Right atrium auricular region (tissue), 2 donors: Measurements from ENCODE around the gene PPP1R18. TPM values are rescaled to one million over a fixed set of nuclear protein-coding genes. Genes with fewer than 3 reads are reported as not detected.

ENCODE experiments used
- DNase-seq: peaks from one replicate; pipeline ENCODE4 v3.0.0-alpha.2; 2019; ENCODE audit warnings: low spot score
- H3K27ac ChIP-seq, 2 donors: fragments of 200-600 bp; sonication (generic); 1 replicate in 1 of 2; 2 replicates in 1 of 2; pipeline ENCODE4 v1.5.1; 2016 to 2019
- H3K27me3 ChIP-seq, 2 donors: fragments of 200-600 bp; sonication (generic); one replicate each; pipeline versions ENCODE4 v1.5.1 to v1.6.0; 2017 to 2019
- H3K36me3 ChIP-seq: fragments of 200-600 bp; sonication (generic); one replicate; pipeline ENCODE4 v1.5.1; 2016
- H3K4me1 ChIP-seq, 2 donors: fragments of 200-600 bp; sonication (generic); one replicate each; pipeline versions ENCODE4 v1.5.1 to v1.6.0; 2017 to 2019
- H3K4me3 ChIP-seq, 2 donors: fragments of 200-600 bp; sonication (generic); 1 replicate in 1 of 2; 2 replicates in 1 of 2; pipeline ENCODE4 v1.5.1; 2017 to 2019; ENCODE audit warnings: mild to moderate bottlenecking in 1 of 2, moderate library complexity in 1 of 2
- H3K9me3 ChIP-seq, 2 donors: fragments of 200-600 bp; sonication (generic); one replicate each; pipeline ENCODE4 v1.5.1; 2019
- total RNA-seq, 2 donors: library from RNA; depleted of rRNA; stranded (reverse); fragments of >200 nt; gene quantifications; one replicate each; pipeline ENCODE4 v1.1.0, GENCODE V29; 2016
- TF ChIP-seq, protein P1 (sequence below), 2 donors: fragments of 200-600 bp; sonication (generic); IDR thresholded peaks; one replicate each; pipeline ENCODE4 v1.5.1; 2019; ENCODE audit warnings: antibody characterized with exemption in 2 of 2

PPP1R18 gene
- total RNA-seq, 2 donors from 2014 or later, result 17.5 to 33.2 TPM

DNA sequence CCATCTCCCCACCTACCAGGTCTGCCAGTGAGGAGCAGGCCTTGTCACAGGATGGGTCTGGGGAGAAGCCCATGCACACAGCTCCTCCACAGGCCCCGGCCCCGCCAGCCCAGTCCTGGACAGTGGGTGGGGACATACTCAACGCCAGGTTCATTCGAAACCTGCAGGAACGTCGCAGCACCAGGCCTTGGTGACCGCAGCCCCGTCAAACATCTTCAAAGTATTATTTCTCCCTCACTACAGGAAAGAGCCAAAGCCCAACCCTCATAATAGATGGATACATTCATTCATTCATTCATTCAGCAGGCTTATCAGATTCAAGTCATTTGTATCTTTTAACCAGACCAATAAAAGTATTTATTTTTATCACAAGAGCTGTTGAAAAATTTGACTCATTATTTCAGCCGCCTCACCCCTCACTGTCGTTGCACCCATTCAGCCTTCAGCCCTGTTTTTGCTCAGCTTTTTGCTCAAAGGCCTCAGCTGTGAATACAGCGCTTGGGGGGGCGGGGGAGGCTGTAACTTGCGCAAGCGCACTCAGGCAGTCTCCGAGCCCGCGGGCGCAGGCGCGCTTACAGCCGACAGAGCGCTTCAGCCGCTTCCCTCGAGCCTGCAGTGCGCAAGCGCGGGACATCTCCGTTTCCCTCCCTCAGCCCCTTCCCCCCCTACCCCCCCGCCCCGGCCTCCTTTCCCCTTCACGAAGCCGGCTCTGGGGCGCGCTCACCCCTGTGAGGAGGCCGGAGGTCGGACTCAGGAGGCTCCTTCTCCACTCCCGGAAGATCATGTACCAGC, 39.8 kb downstream of the PPP1R18 start, which contains the start of gene C6orf136:
C6orf136 (plus strand) TSS at position 684 of the 792 bp plus-strand sequence; CDS start at position 783, 99 bp downstream.
- H3K4me1 ChIP-seq, result peaks cover 0 to 19% of the 10 kb centered on the region in 2 donors
- peak within 1 kb of the TSS; percentile 96 to 99 for H3K27ac ChIP-seq
- DNase-seq, result peak; percentile 90
- TF ChIP-seq, protein P1, sequence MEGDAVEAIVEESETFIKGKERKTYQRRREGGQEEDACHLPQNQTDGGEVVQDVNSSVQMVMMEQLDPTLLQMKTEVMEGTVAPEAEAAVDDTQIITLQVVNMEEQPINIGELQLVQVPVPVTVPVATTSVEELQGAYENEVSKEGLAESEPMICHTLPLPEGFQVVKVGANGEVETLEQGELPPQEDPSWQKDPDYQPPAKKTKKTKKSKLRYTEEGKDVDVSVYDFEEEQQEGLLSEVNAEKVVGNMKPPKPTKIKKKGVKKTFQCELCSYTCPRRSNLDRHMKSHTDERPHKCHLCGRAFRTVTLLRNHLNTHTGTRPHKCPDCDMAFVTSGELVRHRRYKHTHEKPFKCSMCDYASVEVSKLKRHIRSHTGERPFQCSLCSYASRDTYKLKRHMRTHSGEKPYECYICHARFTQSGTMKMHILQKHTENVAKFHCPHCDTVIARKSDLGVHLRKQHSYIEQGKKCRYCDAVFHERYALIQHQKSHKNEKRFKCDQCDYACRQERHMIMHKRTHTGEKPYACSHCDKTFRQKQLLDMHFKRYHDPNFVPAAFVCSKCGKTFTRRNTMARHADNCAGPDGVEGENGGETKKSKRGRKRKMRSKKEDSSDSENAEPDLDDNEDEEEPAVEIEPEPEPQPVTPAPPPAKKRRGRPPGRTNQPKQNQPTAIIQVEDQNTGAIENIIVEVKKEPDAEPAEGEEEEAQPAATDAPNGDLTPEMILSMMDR (IDR thresholded peaks at IDR 0.05), result no peak
- H3K27me3 ChIP-seq, result no peaks in the 10 kb centered on the region
- H3K9me3 ChIP-seq, result no peaks in the 10 kb centered on the region
- H3K4me3 ChIP-seq, result peak within 1 kb of the TSS; percentile 97 to 100
- peaks cover 9% of the 10 kb centered on the region for H3K36me3 ChIP-seq

DNA sequence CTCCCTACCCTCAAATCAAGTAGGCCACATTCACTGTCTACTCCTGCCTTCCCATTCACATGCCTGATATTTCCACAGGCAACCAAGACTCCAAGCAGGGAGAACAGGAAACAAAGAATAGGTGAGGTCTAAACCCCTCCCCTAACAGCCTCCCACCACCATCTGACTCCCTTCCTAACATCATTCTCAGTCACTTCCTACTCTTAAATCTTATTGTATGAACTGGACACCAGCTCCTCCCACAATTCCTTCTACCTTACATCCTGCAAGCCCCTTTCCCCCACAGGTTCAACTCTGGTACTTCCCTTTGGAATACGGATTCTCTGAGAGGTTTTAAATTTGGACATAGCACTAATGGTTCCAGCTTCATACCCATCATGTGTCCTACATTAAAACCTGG, 40.5 kb downstream of the PPP1R18 start:
- H3K27ac ChIP-seq, result no peak overlapping the region
- no peaks in the 10 kb centered on the region for H3K27me3 ChIP-seq
- peaks cover 3% of the 10 kb centered on the region for H3K36me3 ChIP-seq
- no peaks in the 10 kb centered on the region for H3K9me3 ChIP-seq
- no peak for DNase-seq
- TF ChIP-seq, protein P1 (IDR thresholded peaks at IDR 0.05), result no peak
- H3K4me1 ChIP-seq, result peaks cover 0 to 19% of the 10 kb centered on the region in 2 donors
- no peak overlapping the region for H3K4me3 ChIP-seq

DNA sequence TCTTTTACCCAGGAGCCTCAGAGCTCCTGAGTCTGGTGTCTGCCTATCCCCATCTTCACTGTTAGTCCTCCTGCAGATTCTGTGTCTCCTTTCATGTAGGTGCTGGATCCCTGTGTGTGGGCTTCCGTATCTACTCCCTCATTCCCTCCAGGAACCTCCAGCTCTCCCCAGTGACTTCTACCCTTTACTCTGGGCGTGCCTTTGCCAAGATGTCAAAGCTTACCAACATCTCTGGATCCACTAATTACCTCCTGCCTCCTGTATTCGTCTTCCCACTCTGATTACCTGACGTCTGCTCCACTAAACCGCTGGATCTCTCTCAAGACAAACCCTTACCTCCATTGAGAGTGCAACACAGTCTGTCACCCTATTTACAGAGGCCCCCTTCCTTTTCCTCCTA, 41.7 kb downstream of the PPP1R18 start:
- TF ChIP-seq, protein P1 (IDR thresholded peaks at IDR 0.05), result no peak
- no peak for DNase-seq
- no peaks in the 10 kb centered on the region for H3K27me3 ChIP-seq
- H3K4me1 ChIP-seq, result peaks cover 0 to 19% of the 10 kb centered on the region in 2 donors
- no peaks in the 10 kb centered on the region for H3K9me3 ChIP-seq
- H3K36me3 ChIP-seq, result peaks cover 6% of the 10 kb centered on the region
- no peak overlapping the region for H3K4me3 ChIP-seq
- H3K27ac ChIP-seq, result no peak overlapping the region

DNA sequence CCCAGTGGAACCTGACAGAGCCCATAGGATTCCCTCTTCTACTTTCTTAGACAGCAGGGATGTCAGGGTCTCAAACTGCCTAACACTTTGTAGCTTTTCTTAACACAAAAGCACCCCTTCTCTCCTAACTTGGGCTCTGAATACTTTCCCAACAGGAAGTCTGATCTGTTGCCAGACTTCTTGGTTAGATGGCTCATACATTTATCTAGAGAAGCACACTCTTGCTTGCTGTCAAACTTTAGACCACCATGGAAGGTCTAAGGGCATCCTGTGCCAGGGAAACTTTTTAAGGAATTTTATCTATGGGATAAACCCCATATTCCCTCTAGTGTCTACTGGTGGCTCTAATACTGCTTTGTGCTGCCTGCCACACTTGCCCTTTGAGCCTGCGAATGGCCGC, 42.8 kb downstream of the PPP1R18 start:
- H3K27me3 ChIP-seq, result no peaks in the 10 kb centered on the region
- H3K4me3 ChIP-seq, result no peak overlapping the region
- no peak for DNase-seq
- peaks cover 8% of the 10 kb centered on the region for H3K36me3 ChIP-seq
- TF ChIP-seq, protein P1 (IDR thresholded peaks at IDR 0.05), result no peak
- no peaks in the 10 kb centered on the region for H3K9me3 ChIP-seq
- peaks cover 0 to 16% of the 10 kb centered on the region in 2 donors for H3K4me1 ChIP-seq
- H3K27ac ChIP-seq, result no peak overlapping the region

DNA sequence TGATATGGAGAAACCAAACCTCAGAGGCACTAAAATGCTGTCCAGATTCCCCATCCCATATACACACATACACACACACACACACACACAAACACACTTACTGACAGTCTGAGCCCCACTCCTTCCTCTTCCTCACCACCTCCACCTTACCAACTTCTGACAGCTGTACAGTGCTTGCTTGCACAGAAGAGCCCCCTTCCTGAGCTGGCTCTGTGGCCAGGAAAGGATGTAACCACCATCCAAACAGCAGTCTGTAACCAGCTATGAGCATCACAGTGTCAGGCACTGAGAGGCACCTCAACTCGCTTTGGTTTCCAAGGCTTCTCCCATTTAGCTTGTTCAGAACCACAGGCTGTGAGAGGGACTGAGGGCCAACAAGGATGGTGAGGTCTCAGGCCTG, 45.4 kb downstream of the PPP1R18 start:
- no peaks in the 10 kb centered on the region for H3K27me3 ChIP-seq
- H3K36me3 ChIP-seq, result peaks cover 8% of the 10 kb centered on the region
- no peaks in the 10 kb centered on the region for H3K9me3 ChIP-seq
- TF ChIP-seq, protein P1 (IDR thresholded peaks at IDR 0.05), result no peak
- no peak overlapping the region for H3K27ac ChIP-seq
- H3K4me3 ChIP-seq, result no peak overlapping the region
- H3K4me1 ChIP-seq, result no peaks in the 10 kb centered on the region
- no peak for DNase-seq
